Brain pericyte (primary cell): Measurements from ENCODE around the gene HMCN2.
"Not testable (repeated sequence)": the region's sequence is repeated elsewhere in the genome, so short reads cannot be mapped to it uniquely, and the experiment has no call there.

Source experiments
- DNase-seq: peaks from one replicate; pipeline ENCODE4 v3.0.0-alpha.2; 2012; ENCODE audit warnings: low read depth, low spot score

The HMCN2 gene

DNA sequence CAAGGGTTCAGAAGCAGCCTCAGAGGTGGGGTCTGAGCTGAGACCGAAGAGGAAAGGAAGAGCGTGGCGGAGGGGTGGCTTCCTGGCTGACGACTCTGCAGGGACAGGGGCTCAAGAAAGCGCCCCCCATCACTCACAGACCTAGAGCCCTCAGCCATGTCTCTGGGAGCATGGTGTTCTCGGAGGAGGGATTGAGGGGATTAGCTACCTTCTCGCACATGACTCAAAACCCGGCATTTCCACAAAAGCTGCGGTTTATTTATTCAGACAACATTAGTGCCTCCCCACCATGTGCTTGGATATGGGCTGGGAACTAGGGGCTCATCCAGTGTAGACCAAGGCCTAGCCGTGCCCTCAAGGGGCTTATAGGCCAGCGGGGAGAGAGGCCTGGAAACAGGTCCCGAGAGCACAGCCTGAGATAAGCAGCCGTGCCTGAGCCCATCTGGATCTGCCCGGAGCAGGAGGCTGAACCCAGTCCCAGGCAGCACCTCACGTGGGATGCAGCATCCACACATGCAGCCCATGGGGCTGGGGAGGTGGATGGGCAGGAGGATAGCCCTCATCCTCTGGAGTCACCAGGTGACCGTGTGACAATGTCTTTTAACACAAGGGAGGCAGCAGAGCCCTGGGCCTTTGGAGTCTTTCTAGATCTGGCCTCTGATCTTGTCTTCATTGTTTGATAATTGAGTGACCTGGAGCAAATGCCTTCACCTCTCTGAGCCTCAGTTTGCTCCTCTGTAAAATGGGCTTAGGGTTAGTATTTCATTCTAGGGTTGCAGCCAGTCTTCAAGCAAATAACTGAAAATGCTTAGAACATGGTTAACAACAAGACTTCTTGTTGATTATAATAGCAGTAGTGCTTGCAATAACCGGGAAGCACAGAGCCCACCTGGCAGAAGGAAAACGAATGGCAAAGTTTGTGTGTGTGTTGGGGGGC lies 878 bp upstream of the HMCN2 start:
- no peak for DNase-seq

DNA sequence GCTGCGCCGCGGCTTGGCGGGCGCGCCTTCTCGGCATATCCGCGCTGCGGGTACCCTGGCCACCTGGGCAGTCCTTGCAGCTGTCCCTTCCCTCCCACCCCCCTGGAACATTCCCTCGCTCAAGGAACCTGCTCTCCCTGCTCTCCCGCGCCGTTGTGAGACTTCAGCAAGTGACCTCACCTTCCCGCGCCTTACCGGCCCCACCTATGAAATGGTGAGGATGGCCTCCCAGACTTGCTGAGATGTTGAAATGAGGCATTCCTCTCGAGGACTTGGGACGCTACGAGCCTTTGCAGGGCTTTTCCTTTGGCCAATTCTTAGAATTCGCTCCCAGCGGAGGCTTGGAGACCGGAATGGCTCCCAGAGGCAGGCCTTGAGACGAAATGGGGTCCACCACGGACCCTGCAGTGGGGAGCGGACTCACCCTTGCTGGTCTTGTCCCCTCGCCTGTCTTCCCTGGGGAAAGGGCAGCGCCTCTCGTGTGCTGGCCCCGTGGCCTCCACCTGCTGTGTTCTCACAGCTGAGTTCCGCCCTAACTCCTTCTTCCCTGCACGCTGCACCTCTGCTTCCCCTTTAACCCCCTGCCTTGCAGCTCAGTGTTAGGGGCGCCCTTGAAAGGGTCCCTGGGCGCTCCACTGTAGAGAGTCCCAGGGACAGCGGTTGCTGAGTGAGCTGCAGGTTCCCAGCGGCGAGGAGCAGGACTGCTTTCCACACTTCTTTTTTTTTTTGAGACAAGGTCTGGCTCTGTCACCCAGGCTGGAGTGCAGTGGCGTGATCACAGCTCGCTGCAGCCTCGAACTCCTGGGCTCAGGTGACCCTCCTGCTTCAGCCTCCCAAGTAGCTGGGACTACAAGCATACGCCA lies 907 bp downstream of the HMCN2 start:
- no peak for DNase-seq

DNA sequence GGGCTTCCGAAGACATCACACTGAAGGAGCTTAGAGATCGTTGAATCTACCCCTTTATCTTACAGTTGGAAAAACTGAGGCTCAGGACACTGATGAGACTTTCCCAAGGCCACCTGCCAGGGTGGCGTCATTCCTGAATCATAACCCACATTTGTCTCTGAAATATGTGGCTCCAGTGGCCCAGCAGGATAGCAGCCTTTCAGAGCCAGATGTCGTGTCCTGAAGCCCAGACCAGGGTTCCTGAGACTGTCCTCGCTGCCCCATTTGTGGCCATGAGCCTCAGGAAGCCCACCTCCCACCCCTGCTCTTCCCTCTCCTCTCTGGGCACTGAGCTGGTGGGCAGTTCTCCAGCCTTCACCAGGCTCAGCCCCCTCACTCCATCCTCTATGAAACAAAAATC lies 2.4 kb downstream of the HMCN2 start:
- no peak for DNase-seq

DNA sequence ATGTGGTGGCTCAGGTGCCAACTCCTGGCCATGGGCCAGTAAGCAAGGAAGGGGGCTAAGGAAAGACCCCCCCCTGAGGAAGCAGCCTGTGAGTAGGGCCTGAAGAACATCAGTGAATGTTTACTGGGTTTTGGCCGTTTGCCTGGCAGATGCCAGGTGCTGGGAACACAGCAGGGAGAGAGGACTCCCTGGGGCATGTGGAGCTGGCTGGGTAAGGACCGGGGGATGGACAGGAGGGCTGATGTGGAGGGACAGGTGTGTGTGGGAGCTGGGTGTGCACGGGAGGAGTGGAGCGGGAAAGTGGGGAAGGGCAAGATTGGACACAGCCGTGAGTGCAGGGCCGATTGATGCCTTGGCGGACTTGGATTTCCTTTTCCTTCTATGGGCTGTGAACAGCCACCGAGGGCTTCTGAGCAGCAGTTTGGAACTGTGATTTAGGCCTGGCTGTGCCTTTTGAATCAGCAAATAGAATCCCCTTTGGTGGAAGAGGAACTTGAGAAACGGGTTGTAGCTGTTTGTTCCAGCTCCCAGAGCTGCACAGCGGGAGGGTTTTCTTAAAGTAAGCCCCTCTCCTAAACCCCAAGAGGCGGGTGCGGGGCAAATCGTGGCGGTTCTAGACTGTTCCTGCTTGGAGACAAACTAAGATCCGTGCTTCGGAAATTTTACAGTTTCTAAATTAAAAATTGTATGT lies 3.1 kb downstream of the HMCN2 start:
- no peak for DNase-seq

DNA sequence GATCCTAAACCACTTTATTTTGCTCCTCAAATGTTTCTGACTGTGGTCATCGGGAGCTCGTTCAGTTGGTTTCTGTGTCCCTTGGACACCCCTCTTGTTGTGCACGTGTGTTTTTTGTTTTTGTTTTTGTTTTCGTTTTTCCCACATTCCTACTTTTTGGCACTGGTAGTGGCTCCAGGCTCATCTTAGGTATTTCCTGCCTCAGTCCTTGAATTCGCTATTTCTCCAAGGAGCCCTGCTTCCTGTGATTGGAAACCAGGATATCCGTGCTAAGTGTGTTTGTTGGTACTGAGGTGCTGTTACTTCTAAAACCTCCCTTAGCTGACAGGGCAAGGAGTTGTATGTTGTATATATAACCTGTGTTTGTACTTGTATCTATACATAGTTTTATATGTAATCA lies 5.9 kb downstream of the HMCN2 start:
- no peak for DNase-seq

DNA sequence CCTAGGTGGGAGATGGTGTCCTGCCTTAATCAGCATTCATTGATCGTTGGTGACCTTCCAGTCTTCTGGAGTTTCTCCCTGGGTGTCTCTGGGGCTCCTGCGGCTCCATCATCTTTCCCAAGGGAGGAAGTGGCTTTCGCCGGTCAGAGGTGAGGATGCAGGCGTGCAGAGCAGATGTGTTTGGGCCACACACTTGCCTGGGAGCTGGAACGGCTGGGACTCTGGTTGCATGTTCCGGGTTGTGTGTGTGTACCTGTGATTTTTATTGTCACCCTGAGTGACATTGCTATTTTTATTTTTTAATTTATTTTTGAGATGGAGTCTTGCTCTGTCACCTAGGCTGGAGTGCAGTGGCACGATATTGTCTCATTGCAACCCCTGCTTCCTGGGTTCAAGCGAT lies 9.6 kb downstream of the HMCN2 start:
- no peak for DNase-seq

DNA sequence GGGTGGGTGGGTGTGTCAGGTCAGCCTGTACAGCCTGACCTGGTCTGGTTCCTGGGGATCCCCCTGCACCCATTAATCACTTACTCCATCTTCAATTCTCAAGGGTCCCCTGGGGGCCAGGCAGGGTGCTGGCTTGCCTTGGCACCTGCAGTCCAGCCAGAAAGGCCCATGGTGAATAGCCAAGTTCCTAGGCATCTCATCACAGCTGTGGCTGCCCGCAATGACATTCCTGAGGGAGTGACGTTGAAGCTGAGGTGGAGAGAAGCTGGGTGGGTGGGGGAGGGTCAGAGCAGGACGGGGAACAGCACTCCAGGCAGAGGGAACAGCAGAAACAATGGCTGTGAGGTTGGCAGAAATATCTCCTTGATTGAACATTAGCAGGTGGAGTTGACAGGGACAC lies 10.6 kb downstream of the HMCN2 start:
- DNase-seq: no peak

DNA sequence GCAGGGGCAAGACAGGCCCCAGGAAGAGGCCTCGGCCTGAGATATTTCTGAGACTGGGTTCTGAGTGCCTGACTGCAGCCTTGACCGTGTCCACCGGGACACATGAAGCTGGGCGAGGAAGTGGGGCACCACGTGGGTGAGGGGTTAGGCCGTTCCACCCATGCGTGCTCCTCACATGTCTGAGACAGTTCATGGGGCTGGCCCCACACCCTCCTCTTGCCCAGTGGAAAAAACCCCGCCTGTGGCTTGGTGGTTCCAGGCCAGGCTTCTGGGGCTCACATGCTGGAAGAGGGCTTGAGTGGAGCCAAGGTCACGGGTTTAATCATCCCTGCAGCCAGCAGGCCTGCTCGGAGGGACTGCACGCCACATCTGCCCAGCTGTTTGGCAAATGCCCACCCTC lies 11.4 kb downstream of the HMCN2 start:
- no peak for DNase-seq

DNA sequence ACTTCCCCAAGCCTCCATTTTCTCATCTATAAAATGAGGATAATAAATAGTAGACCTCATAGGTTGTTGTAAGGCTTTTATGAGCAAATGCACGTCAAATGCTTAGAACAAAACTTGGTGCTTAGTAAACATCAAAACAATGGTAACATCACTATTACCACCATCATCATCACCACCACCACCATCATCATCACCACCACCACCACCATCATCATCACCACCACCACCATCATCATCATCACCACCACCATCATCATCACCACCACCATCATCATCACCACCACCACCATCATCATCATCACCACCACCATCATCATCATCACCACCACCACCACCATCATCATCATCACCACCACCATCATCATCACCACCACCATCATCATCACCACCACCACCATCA lies 12.0 kb downstream of the HMCN2 start:
- not testable (repeated sequence) for DNase-seq

DNA sequence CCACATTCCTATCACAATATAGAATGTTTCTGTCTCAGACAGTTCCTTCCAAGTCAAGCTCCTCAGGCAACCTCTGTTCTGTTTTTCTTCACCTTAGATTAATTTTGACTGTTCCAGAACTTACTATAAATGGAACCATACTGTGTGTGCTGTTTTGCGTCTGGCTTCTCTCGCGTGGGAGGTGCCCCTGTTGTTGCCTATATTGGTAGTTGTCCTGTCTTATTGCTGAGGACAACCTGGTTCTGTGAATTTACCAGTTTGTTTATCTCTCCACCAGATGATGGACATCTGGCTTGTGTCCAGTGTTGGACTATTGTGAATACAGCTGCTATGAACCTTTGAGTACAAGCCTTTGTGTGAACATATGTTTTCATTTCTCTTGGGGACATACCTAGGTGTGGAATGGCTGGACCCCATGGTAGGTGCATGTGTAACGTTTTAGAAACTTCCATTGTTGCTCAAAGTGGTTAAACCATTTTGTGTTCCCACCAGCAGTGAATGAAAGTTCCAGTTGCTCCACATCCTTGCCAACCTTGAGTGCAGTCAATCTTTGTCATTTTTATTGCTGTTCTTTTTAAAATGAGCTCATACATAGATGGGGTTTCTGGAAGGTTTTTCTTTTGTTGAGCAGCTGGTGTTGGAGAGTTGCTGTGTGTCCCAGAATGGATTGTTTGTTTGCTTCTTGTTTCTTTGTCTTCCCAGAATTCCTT lies 18.1 kb downstream of the HMCN2 start:
- no peak for DNase-seq

DNA sequence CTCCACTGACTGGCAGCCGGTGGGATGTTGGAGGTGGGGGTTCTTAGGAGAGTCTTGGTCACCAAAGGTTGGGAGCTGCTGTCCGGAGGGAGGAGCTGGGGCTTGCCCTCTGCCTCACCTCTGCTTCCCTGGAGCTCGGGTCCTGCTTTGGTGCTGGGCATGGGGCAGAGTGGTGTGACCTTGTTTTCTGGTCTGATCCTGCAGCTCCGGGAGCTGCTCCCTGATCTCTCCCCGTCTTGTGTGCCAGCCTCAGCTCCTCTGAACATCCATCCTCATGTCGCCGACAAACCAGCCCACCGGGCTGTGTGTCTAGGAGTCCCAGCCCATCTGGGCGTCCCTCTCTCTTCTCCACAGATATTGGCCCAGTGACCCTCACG lies 18.7 kb downstream of the HMCN2 start:
- no peak for DNase-seq

DNA sequence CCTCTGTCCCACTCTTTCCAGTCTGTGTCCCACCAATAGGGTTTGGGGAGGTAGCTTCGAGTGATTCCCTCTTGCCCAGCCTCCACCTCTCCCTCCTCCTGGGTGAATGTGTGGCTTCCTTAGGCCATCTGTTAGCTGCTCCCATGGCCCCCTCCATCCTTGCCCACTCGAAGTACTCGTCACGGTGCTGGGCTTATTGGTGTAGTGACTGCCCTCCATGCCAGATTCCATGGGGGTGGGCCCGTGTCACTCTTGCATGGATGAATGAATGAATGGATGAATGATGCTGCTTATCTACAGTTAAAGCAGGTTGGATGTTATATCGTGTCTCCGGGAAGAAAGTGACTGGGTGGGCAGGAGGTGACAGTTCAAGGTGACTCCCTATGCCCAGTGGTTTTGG lies 19.1 kb downstream of the HMCN2 start:
- no peak for DNase-seq

DNA sequence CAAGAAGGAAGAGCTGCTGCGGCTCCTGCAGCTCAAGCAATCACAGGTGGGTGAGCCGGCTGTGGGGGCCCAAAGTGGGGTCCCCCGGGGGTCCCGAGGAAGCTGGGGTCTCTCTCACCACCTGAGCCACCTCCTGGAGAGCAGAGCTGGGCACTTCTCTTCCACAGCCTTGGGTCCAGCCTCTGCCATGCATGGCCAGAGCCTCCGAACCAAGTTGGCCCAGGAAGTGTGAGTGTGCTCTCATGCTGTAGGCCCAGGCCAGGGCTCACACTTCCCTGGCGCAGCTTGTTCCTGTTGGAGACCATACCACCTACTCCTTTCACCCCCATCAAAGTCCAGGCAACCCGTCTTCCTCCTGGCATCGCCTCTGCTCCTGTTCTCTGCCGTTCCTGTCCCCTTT lies 19.7 kb downstream of the HMCN2 start:
- DNase-seq: no peak

DNA sequence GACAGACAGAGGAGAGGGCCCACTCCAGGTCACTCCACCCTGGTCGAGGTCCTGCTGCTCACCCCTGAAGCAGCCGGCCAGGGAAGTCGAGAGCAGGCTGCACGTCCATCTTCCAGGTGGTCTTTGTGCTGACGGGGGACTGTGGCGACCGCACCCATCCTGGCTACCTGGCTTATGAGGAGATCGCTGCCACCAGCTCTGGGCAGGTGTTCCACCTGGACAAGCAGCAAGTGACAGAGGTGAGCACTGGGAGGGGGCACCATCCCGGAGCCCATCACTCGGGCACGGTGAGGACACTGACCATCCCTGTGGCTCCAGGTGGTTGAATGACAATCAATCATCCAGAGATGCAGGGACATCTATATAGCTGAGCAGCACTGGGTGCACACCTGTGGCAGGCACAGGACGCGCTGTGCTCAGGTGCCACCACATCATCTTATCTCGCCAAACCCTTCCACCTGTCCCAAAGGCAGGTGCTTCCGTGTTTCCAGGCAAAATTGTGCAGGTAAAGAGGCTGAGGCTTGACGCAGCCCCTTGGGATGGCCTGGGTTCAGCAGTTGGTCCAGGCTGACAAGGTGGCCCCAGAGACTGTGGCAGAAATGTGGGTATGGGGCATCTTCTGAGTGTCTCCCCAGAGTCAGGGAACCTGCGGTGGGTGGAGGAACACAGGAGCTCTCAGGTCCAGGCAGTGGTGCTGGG lies 20.7 kb downstream of the HMCN2 start:
- DNase-seq: no peak

DNA sequence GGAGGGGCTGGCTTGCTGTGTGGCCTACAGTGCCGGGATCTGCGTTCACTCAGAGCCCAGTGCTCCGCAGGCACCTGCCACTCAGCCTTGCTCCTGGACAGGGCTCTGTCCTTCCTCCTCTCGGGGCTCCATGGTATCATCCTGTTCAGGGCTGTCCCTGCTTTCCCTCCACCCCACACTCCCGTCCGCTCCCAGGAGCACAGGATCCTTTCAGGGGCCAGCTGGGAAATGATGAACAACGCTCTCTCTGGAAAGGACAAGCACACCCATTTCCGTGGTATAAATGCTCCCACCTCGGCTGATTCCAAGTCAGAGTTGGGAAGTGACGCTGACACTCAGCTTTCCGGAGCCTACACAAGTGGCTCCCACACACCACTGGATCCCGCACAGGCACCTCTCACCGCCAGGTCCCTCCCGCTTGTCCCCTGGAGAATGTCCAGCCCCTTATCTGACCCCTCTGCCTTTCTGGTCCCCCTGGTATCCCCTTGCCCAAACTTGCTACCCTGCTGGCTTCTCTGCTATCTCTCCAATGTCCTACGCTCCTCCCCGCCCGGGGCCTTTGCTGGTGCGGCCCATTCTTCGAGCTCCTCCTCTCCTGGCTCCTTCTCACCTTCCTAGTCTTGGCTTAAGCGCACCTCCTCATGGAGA lies 21.3 kb downstream of the HMCN2 start:
- no peak for DNase-seq

DNA sequence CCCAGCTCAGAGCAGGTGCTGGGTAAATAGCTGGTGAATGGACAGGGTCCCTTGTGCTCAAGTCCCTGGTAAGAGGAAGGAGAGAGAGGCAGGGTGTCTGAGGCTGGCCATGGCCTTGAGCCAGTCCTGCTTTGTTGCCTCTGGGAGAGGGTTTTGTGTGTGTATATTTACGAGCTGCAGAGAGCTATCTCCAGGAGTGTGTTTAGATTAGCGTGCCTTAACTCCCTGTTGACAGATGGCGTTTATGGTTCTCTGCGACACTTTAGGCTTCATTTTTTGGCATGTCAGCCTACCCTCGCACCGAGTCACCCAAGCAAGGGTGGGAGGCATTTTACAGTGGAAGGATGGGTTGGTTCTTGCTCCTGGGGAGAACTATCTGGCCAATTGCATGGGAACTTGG lies 22.2 kb downstream of the HMCN2 start:
- DNase-seq: no peak

DNA sequence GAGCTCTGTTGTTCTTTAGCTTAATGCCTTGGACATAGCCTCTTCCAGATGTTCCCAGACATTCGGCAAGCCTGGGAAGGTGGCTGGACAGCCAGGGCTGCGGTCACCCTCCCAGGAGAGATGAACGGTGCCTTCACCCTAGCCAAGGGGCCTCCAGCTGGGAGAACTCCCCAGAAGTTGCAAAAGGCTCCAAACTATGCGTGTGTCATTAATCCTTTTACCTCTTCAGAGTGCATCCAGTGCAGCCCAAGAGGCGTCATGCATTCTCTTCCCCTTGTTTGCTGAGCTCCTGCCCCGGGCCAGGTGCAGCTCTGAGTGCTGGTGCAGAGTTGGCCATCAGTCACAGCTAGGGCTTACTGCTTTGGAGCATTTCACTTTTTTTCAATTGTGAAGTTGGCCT lies 22.8 kb downstream of the HMCN2 start:
- no peak for DNase-seq

DNA sequence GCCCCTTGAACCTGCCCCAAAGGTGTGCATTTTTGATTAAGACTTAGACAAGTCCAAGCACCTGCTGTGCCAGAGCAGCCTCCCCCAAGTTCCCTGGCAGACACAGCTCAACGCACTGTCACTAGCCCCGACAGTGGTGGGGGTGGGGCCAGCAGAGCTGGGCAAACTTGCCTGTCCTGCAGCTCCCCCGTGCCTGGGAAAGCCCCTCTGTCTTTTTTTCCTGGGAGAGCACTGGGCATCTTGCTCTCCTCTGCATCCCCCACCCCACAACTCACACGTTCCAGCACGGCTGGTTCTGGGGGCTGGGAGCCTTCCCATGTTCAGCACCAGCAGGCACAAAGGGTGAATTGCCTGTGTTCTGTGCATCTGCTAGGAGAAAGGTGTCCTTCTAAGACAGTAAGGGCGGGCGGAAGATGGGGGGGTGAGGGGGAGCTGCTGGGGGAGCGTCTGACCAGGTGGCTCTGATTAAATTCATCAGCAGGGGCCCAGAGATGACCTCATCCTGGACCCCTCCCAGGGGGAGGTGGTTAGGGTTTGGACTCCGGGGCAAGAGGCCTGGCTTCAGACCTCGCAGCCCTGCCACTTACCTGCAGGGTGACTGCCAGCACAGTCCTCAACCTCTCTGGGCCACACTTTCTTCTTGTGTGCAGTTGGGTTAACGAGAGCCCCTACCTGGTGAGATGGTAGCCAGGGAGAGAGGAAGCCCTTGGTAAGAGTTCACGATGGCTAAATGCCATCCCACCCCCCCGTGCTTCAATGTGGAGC lies 23.5 kb downstream of the HMCN2 start:
- no peak for DNase-seq

DNA sequence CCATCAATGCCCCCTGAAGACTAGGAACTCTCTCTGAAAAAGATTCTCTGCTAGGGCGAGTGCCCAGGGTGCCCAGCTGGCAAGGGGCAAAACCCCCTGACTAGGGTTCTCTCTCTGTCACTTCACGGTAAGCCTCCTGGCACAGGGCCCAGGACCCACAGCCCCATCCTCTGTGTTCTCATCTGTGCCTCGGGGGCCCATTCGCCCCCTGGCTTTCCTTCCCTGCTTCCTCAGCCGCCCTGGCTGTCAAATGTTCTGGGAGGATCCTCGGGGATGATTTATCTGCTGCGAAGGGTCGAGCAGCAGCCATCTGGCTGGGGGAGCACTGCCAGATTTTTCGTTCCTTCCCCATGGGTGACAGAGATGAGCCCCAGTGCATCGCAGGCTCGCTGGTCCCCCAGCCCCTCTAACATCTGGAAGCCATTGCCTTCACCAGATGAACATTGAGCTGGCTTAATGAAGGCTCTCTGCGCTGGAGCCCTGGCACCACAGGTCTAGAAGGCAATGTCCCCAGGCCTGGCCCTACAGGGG lies 24.2 kb downstream of the HMCN2 start:
- no peak for DNase-seq
